K562 (cell line): ENCODE results near the gene TNPO2. TPM values are rescaled to one million over a fixed set of nuclear protein-coding genes. Genes with fewer than 3 reads are reported as not detected.

Experiments used
- ATF6 ChIP-seq: sonication (generic); formaldehyde crosslinking; IDR thresholded peaks from 2 replicates; pipeline ENCODE4 v1.4.0; 2020; ENCODE audit warnings: mild to moderate bottlenecking, missing genetic modification reagents
- CHAMP1 ChIP-seq: fragments of 450-650 bp; IDR thresholded peaks from 2 replicates; pipeline ENCODE4 v1.6.1; 2016; ENCODE audit warnings: mild to moderate bottlenecking
- E2F8 ChIP-seq: fragments of 450-650 bp; IDR thresholded peaks from 2 replicates; pipeline ENCODE4 v1.7.1; 2018; ENCODE audit warnings: mild to moderate bottlenecking, low read depth; ENCODE audit not compliant: partially characterized antibody
- EHMT2 ChIP-seq: fragments of 450-650 bp; IDR thresholded peaks from 2 replicates; pipeline ENCODE4 v1.6.1; 2018; ENCODE audit warnings: antibody characterized with exemption
- RAD21 ChIP-seq, 2 experiments: fragments of 250-450 bp in 1 of 2; fragments of 450-650 bp in 1 of 2; sonication (Bioruptor Pico) in 1 of 2; formaldehyde crosslinking in 1 of 2; IDR thresholded peaks in 1 of 2; conservative IDR thresholded peaks in 1 of 2; 2 replicates each; pipeline versions ENCODE4 v1.4.0 to v1.8.0; 2020 to 2022; ENCODE audit warnings: mild to moderate bottlenecking in 2 of 2, moderate library complexity in 1 of 2
- RBM17 ChIP-seq: fragments of 200-400 bp; formaldehyde crosslinking; IDR thresholded peaks from 2 replicates; pipeline ENCODE4 v1.6.1; 2017; ENCODE audit warnings: low read depth, mild to moderate bottlenecking, low read length, borderline replicate concordance
- RBM25 ChIP-seq: fragments of 200-400 bp; formaldehyde crosslinking; IDR thresholded peaks from 2 replicates; pipeline ENCODE4 v1.6.1; 2018; ENCODE audit warnings: low read length, low read depth, moderate library complexity; ENCODE audit not compliant: severe bottlenecking
- RFX5 ChIP-seq: IDR thresholded peaks from 2 replicates; pipeline ENCODE4 v1.6.1; 2011; ENCODE audit warnings: low read depth, mild to moderate bottlenecking, improper control_type of control experiment, low read length
- TFAP4 ChIP-seq: sonication (generic); formaldehyde crosslinking; IDR thresholded peaks from 2 replicates; pipeline ENCODE4 v1.8.0; 2022; ENCODE audit warnings: missing genetic modification reagents, mild to moderate bottlenecking, moderate library complexity, borderline replicate concordance
- XRCC4 ChIP-seq: IDR thresholded peaks from one replicate; pipeline ENCODE4 v1.6.1; 2011; ENCODE audit not compliant: insufficient read depth, insufficient read length; ENCODE audit errors: extremely low read depth
- ZNF3 ChIP-seq: fragments of 250-450 bp; sonication (Bioruptor Pico); IDR thresholded peaks from 2 replicates; pipeline ENCODE4 v1.5.0; 2021; ENCODE audit warnings: mild to moderate bottlenecking, moderate library complexity
- ZNF324 ChIP-seq: fragments of 250-450 bp; sonication (Bioruptor Pico); IDR thresholded peaks from 2 replicates; pipeline ENCODE4 v1.4.0; 2020; ENCODE audit warnings: mild to moderate bottlenecking
- ZNF398 ChIP-seq: fragments of 250-450 bp; sonication (Bioruptor Pico); IDR thresholded peaks from 2 replicates; pipeline ENCODE4 v1.8.0; 2021; ENCODE audit warnings: moderate library complexity, mild to moderate bottlenecking, inconsistent platforms
- ZNF589 ChIP-seq: fragments of 200-800 bp; sonication (Bioruptor generic); IDR thresholded peaks from 2 replicates; pipeline ENCODE4 v1.6.1; 2016; ENCODE audit warnings: low read depth, missing genetic modification characterization, missing compliant biosample characterization
- ZNF785 ChIP-seq: fragments of 250-450 bp; sonication (Bioruptor Pico); IDR thresholded peaks from 2 replicates; pipeline ENCODE4 v1.4.0; 2020; ENCODE audit warnings: mild to moderate bottlenecking
- ZZZ3 ChIP-seq: fragments of 450-650 bp; IDR thresholded peaks from 2 replicates; pipeline ENCODE4 v1.6.1; 2016; ENCODE audit warnings: antibody characterized with exemption, mild to moderate bottlenecking, moderate library complexity
- polyA plus RNA-seq, 8 experiments: library from polyadenylated mRNA; depleted of rRNA in 4 of 8; stranded (reverse) in 5 of 8; unstranded in 3 of 8; fragments of >200 nt; fragmentation: Nextera tagmentation in 2 of 8; fragmentation: Illumina TruSeq in 1 of 8; extraction: Ambion mirVana in 2 of 8; extraction: Trizol in 1 of 8; gene quantifications; 2 replicates each; pipeline versions ENCODE4 v1.2.1 to v1.2.3, GENCODE V29; 2011 to 2014; ENCODE audit warnings: inconsistent platforms in 1 of 8, missing spikeins in 1 of 8
- total RNA-seq, 7 experiments: library from RNA; depleted of rRNA in 6 of 7; stranded (reverse); fragments of >200 nt in 6 of 7; fragmentation: Illumina TruSeq in 2 of 7; extraction: Trizol in 2 of 7; gene quantifications; 2 replicates each; pipeline versions ENCODE4 v1.2.1 to v1.2.3, GENCODE V29; 2011 to 2021; ENCODE audit warnings: low replicate concordance in 1 of 7

The TNPO2 gene
- total and polyA plus RNA-seq, 9 of the 15 experiments (the other 6 are each of a cell fraction or from before 2014, with no cell fraction given): 6.0 to 126 (median 53.8) TPM

GRCh38 chr19:12722566-12723380, 959 bp downstream of the TNPO2 start (continued):
- TF ChIP-seq ZNF324 (no peak), RBM17 (no peak), XRCC4 (no peak), ZNF398 (CRISPR knock-in tag) (no peak), RAD21 (CRISPR knock-in tag; conservative IDR thresholded peaks at IDR 0.05 in 1 of 2, IDR thresholded peaks at IDR 0.05 in 1 of 2) (no peak), ZZZ3 (0 out of 2 replicates have a peak, but pooled peaks have one; percentile 15), ATF6 (CRISPR knock-in tag) (peak; percentile 71; the same call in 1 of the 2 replicates), CHAMP1 (no peak), RFX5 (no peak), ZNF3 (no peak), E2F8 (peak; percentile 64), TFAP4 (peak; percentile 67), RBM25 (peak; percentile 3), ZNF785 (CRISPR knock-in tag) (no peak), ZNF589 (CRISPR knock-in tag) (peak; percentile 64; the same call in 1 of the 2 replicates), EHMT2 (no peak)
